GM23338 (cell line): Measurements from ENCODE around the gene MYH6. TPM values are rescaled to one million over a fixed set of nuclear protein-coding genes. Genes with fewer than 3 reads are reported as not detected.

Experiments
- ATAC-seq: fragments of 200-7000 bp; cut with Tn5 transposase; 3 replicates; pipeline ENCODE4 v1.9.1; 2020
- DNase-seq: peaks from one replicate; pipeline ENCODE4 v3.0.0-alpha.2; 2015; ENCODE audit warnings: low spot score
- H2AFZ ChIP-seq: fragments of 200-600 bp; sonication (generic); 2 replicates; pipeline ENCODE4 v1.8.0; 2016; ENCODE audit warnings: antibody characterized with exemption, mild to moderate bottlenecking, moderate library complexity
- H3F3A ChIP-seq: fragments of 200-600 bp; sonication (generic); replicated peaks from 2 replicates; pipeline ENCODE4 v1.8.0; 2017; ENCODE audit warnings: antibody characterized with exemption, mixed run types, low read depth
- H3K27ac ChIP-seq: fragments of 200-600 bp; sonication (generic); 2 replicates; pipeline ENCODE4 v1.6.1; 2016; ENCODE audit warnings: low read depth
- H3K27me3 ChIP-seq: fragments of 200-600 bp; sonication (generic); 2 replicates; pipeline ENCODE4 v1.8.0; 2016; ENCODE audit warnings: mild to moderate bottlenecking, mixed run types, moderate library complexity; ENCODE audit not compliant: insufficient read depth
- H3K36me3 ChIP-seq: fragments of 200-600 bp; sonication (generic); 2 replicates; pipeline ENCODE4 v1.8.0; 2016; ENCODE audit warnings: mild to moderate bottlenecking; ENCODE audit not compliant: insufficient read depth
- H3K4me1 ChIP-seq: fragments of 200-600 bp; sonication (generic); 2 replicates; pipeline ENCODE4 v1.8.0; 2016; ENCODE audit warnings: mild to moderate bottlenecking, moderate library complexity; ENCODE audit not compliant: insufficient read depth
- H3K4me2 ChIP-seq: fragments of 200-600 bp; sonication (generic); 2 replicates; pipeline ENCODE4 v1.7.1; 2017; ENCODE audit warnings: mixed run types
- H3K4me3 ChIP-seq: fragments of 200-600 bp; sonication (generic); 2 replicates; pipeline ENCODE4 v1.6.1; 2016; ENCODE audit warnings: mixed run types
- H3K79me2 ChIP-seq: fragments of 200-600 bp; sonication (generic); replicated peaks from 2 replicates; pipeline ENCODE4 v1.8.0; 2017; ENCODE audit warnings: mild to moderate bottlenecking; ENCODE audit not compliant: insufficient read depth
- H3K9me2 ChIP-seq: fragments of 200-600 bp; sonication (generic); 2 replicates; pipeline ENCODE4 v1.8.0; 2017; ENCODE audit not compliant: insufficient read depth
- H4K20me1 ChIP-seq: fragments of 200-600 bp; sonication (generic); replicated peaks from 2 replicates; pipeline ENCODE4 v1.8.0; 2017; ENCODE audit warnings: mild to moderate bottlenecking; ENCODE audit not compliant: insufficient read depth
- H3K27ac Mint-ChIP-seq: 2 replicates; pipeline ENCODE4 v1.8.0; 2020; ENCODE audit warnings: inconsistent platforms, mild to moderate bottlenecking, moderate library complexity, mixed read lengths
- H3K27me3 Mint-ChIP-seq: 3 replicates; pipeline ENCODE4 v1.8.0; 2022; ENCODE audit warnings: low read depth, mild to moderate bottlenecking, moderate library complexity, mixed read lengths, inconsistent platforms; ENCODE audit not compliant: insufficient read depth, poor library complexity
- H3K36me3 Mint-ChIP-seq: 3 replicates; pipeline ENCODE4 v1.8.0; 2021; ENCODE audit warnings: low read depth, mild to moderate bottlenecking, inconsistent platforms, moderate library complexity, mixed read lengths
- H3K4me1 Mint-ChIP-seq: 3 replicates; pipeline ENCODE4 v1.8.0; 2020; ENCODE audit warnings: mild to moderate bottlenecking, inconsistent platforms, mixed read lengths
- H3K4me3 Mint-ChIP-seq: 3 replicates; pipeline ENCODE4 v1.8.0; 2021; ENCODE audit warnings: moderate library complexity, mild to moderate bottlenecking, inconsistent platforms, mixed read lengths
- H3K9me3 Mint-ChIP-seq: 3 replicates; pipeline ENCODE4 v1.8.0; 2020; ENCODE audit warnings: moderate library complexity, mild to moderate bottlenecking, inconsistent platforms, mixed read lengths
- CREB1 ChIP-seq: fragments of 250-450 bp; sonication (Bioruptor Pico); IDR thresholded peaks from 2 replicates; pipeline ENCODE4 v1.5.0; 2020; ENCODE audit warnings: low read depth, mild to moderate bottlenecking, moderate library complexity
- CTCF ChIP-seq, 2 experiments: fragments of 200-600 bp in 1 of 2; sonication (generic) in 1 of 2; conservative IDR thresholded peaks; 2 replicates each; pipeline versions ENCODE4 v1.5.1 to v1.6.1; 2016 to 2017; ENCODE audit warnings: antibody characterized with exemption in 2 of 2, low read depth in 2 of 2, mild to moderate bottlenecking in 2 of 2, moderate library complexity in 1 of 2
- ETS1 ChIP-seq: IDR thresholded peaks from 2 replicates; pipeline ENCODE4 v1.6.1; 2016; ENCODE audit warnings: antibody characterized with exemption
- EZH2 ChIP-seq: fragments of 200-600 bp; sonication (generic); IDR thresholded peaks from one replicate; pipeline ENCODE4 v1.8.0; 2017; ENCODE audit warnings: antibody characterized with exemption, mild to moderate bottlenecking, low read depth; ENCODE audit not compliant: unreplicated experiment
- EZH2phosphoT487 ChIP-seq: fragments of 200-600 bp; sonication (generic); IDR thresholded peaks from one replicate; pipeline ENCODE4 v1.8.1; 2018; ENCODE audit warnings: antibody characterized with exemption; ENCODE audit not compliant: unreplicated experiment
- JUNB ChIP-seq: IDR thresholded peaks from one replicate; pipeline ENCODE4 v1.6.1; 2016; ENCODE audit warnings: antibody characterized with exemption; ENCODE audit not compliant: unreplicated experiment
- NANOG ChIP-seq: IDR thresholded peaks from 2 replicates; pipeline ENCODE4 v1.6.1; 2016; ENCODE audit warnings: antibody characterized with exemption, borderline replicate concordance
- POLR2AphosphoS5 ChIP-seq: IDR thresholded peaks from 2 replicates; pipeline ENCODE4 v1.6.1; 2016; ENCODE audit warnings: antibody characterized with exemption, low read depth
- STAT1 ChIP-seq: IDR thresholded peaks from one replicate; pipeline ENCODE4 v1.6.1; 2016; ENCODE audit warnings: antibody characterized with exemption; ENCODE audit not compliant: unreplicated experiment
- ZNF114 ChIP-seq: fragments of 250-450 bp; sonication (Bioruptor Pico); IDR thresholded peaks from 2 replicates; pipeline ENCODE4 v1.5.0; 2020; ENCODE audit warnings: mild to moderate bottlenecking, moderate library complexity
- ZNF331 ChIP-seq: fragments of 250-450 bp; sonication (Bioruptor Pico); IDR thresholded peaks from 2 replicates; pipeline ENCODE4 v1.5.0; 2020; ENCODE audit warnings: low read depth, mild to moderate bottlenecking, moderate library complexity
- polyA plus RNA-seq: library from polyadenylated mRNA; unstranded; fragments of >200 nt; fragmentation: Nextera tagmentation; extraction: Ambion mirVana; gene quantifications from 2 replicates; pipeline ENCODE4 v1.2.1, GENCODE V29; 2016
- total RNA-seq: library from RNA; depleted of rRNA; stranded (reverse); fragments of >200 nt; shearing (Covaris generic); gene quantifications from 2 replicates; pipeline ENCODE4 v1.2.3, GENCODE V29; 2014
- TF ChIP-seq, protein P1 (sequence below): IDR thresholded peaks from one replicate; pipeline ENCODE4 v1.6.1; 2018; ENCODE audit warnings: antibody characterized with exemption; ENCODE audit not compliant: unreplicated experiment
- TF ChIP-seq, protein P2 (sequence below): fragments of 250-450 bp; sonication (Bioruptor Pico); IDR thresholded peaks from 2 replicates; pipeline ENCODE4 v1.5.0; 2020; ENCODE audit warnings: mild to moderate bottlenecking, moderate library complexity

MYH6 gene
- total and polyA plus RNA-seq, 2 experiments from 2014 or later = 0.03 to 0.10 TPM

DNA sequence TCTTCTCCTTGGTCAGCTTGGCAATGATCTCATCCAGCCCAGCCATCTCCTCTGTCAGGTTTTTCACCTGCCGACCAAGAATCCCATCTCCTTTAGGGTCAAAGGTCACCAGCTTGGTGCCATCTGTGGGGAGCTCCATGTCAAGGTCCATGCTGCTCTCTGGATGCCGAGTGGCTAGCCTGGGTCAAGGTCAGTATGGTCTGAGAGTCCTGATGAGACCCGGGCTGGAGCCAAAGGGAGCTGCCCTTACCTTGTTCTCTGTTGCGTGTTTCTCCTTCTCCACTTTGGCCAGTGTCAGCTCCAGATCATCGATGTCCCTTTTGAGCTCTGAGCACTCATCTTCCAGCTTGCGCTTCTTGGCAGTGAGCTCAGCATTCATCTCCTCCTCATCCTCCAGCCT, 15.6 kb upstream of the MYH6 start:
- Mint-ChIP-seq H3K27me3 (peaks cover 24% of the 10 kb centered on the region), H3K4me3 (no peak overlapping the region), H3K9me3 (peaks cover 3% of the 10 kb centered on the region; the same call in 1 of the 3 replicates), H3K36me3 (no peaks in the 10 kb centered on the region; the same call in 2 of the 3 replicates), H3K27ac (no peak overlapping the region), H3K4me1 (no peaks in the 10 kb centered on the region; the same call in 2 of the 3 replicates)
- no peaks in the 10 kb centered on the region for H3K36me3 ChIP-seq
- H2AFZ ChIP-seq = no peak overlapping the region
- H3F3A ChIP-seq = no peaks in the 10 kb centered on the region
- DNase-seq = no peak
- ATAC-seq = no peak
- H3K27ac ChIP-seq = no peak overlapping the region
- H3K4me1 ChIP-seq = no peaks in the 10 kb centered on the region
- no peak overlapping the region for H3K4me3 ChIP-seq
- no peak overlapping the region for H3K4me2 ChIP-seq
- no peaks in the 10 kb centered on the region for H4K20me1 ChIP-seq
- H3K27me3 ChIP-seq = no peaks in the 10 kb centered on the region
- TF ChIP-seq CREB1 (CRISPR knock-in tag) (no peak), STAT1 (no peak), EZH2phosphoT487 (no peak), POLR2AphosphoS5 (no peak), NANOG (no peak), CTCF (conservative IDR thresholded peaks at IDR 0.05; ENCODE audit: low read depth in 2 of 2) (no peak), ETS1 (no peak), EZH2 (no peak), ZNF114 (CRISPR knock-in tag) (no peak), ZNF331 (CRISPR knock-in tag) (no peak), JUNB (no peak)
- TF ChIP-seq, protein P1, sequence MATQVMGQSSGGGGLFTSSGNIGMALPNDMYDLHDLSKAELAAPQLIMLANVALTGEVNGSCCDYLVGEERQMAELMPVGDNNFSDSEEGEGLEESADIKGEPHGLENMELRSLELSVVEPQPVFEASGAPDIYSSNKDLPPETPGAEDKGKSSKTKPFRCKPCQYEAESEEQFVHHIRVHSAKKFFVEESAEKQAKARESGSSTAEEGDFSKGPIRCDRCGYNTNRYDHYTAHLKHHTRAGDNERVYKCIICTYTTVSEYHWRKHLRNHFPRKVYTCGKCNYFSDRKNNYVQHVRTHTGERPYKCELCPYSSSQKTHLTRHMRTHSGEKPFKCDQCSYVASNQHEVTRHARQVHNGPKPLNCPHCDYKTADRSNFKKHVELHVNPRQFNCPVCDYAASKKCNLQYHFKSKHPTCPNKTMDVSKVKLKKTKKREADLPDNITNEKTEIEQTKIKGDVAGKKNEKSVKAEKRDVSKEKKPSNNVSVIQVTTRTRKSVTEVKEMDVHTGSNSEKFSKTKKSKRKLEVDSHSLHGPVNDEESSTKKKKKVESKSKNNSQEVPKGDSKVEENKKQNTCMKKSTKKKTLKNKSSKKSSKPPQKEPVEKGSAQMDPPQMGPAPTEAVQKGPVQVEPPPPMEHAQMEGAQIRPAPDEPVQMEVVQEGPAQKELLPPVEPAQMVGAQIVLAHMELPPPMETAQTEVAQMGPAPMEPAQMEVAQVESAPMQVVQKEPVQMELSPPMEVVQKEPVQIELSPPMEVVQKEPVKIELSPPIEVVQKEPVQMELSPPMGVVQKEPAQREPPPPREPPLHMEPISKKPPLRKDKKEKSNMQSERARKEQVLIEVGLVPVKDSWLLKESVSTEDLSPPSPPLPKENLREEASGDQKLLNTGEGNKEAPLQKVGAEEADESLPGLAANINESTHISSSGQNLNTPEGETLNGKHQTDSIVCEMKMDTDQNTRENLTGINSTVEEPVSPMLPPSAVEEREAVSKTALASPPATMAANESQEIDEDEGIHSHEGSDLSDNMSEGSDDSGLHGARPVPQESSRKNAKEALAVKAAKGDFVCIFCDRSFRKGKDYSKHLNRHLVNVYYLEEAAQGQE = no peak
- TF ChIP-seq, protein P2, sequence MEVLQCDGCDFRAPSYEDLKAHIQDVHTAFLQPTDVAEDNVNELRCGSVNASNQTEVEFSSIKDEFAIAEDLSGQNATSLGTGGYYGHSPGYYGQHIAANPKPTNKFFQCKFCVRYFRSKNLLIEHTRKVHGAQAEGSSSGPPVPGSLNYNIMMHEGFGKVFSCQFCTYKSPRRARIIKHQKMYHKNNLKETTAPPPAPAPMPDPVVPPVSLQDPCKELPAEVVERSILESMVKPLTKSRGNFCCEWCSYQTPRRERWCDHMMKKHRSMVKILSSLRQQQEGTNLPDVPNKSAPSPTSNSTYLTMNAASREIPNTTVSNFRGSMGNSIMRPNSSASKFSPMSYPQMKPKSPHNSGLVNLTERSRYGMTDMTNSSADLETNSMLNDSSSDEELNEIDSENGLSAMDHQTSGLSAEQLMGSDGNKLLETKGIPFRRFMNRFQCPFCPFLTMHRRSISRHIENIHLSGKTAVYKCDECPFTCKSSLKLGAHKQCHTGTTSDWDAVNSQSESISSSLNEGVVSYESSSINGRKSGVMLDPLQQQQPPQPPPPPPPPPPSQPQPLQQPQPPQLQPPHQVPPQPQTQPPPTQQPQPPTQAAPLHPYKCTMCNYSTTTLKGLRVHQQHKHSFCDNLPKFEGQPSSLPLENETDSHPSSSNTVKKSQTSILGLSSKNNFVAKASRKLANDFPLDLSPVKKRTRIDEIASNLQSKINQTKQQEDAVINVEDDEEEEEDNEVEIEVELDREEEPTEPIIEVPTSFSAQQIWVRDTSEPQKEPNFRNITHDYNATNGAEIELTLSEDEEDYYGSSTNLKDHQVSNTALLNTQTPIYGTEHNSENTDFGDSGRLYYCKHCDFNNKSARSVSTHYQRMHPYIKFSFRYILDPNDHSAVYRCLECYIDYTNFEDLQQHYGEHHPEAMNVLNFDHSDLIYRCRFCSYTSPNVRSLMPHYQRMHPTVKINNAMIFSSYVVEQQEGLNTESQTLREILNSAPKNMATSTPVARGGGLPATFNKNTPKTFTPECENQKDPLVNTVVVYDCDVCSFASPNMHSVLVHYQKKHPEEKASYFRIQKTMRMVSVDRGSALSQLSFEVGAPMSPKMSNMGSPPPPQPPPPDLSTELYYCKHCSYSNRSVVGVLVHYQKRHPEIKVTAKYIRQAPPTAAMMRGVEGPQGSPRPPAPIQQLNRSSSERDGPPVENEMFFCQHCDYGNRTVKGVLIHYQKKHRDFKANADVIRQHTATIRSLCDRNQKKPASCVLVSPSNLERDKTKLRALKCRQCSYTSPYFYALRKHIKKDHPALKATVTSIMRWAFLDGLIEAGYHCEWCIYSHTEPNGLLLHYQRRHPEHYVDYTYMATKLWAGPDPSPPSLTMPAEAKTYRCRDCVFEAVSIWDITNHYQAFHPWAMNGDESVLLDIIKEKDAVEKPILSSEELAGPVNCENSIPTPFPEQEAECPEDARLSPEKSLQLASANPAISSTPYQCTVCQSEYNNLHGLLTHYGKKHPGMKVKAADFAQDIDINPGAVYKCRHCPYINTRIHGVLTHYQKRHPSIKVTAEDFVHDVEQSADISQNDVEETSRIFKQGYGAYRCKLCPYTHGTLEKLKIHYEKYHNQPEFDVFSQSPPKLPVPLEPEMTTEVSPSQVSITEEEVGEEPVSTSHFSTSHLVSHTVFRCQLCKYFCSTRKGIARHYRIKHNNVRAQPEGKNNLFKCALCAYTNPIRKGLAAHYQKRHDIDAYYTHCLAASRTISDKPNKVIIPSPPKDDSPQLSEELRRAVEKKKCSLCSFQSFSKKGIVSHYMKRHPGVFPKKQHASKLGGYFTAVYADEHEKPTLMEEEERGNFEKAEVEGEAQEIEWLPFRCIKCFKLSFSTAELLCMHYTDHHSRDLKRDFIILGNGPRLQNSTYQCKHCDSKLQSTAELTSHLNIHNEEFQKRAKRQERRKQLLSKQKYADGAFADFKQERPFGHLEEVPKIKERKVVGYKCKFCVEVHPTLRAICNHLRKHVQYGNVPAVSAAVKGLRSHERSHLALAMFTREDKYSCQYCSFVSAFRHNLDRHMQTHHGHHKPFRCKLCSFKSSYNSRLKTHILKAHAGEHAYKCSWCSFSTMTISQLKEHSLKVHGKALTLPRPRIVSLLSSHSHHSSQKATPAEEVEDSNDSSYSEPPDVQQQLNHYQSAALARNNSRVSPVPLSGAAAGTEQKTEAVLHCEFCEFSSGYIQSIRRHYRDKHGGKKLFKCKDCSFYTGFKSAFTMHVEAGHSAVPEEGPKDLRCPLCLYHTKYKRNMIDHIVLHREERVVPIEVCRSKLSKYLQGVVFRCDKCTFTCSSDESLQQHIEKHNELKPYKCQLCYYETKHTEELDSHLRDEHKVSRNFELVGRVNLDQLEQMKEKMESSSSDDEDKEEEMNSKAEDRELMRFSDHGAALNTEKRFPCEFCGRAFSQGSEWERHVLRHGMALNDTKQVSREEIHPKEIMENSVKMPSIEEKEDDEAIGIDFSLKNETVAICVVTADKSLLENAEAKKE (CRISPR knock-in tag) = no peak
- no peaks in the 10 kb centered on the region for H3K79me2 ChIP-seq
- peaks cover 15% of the 10 kb centered on the region for H3K9me2 ChIP-seq
